ENCODE data around the gene CASTOR1. TPM values are rescaled to one million over a fixed set of nuclear protein-coding genes. Genes with fewer than 3 reads are reported as not detected.

CASTOR1 gene
- total and polyA plus RNA-seq, 2 donors (not counting 3 experiments of a cell fraction or from before 2014, with no cell fraction given): 8.1 to 26.8 TPM

GRCh38 chr22:30254314-30254713 is 35.0 kb downstream of the CASTOR1 start:
- H3K9ac ChIP-seq (replicated peaks; ENCODE audit: extremely low read depth, insufficient read depth, low read length): no peak overlapping the region
- H3K4me2 ChIP-seq (ENCODE audit: insufficient read depth, low read length): no peak overlapping the region

More at GRCh38 chr22:30254314-30254713, 35.0 kb downstream of the CASTOR1 start:
- peaks cover 5% of the 10 kb centered on the region for H3K4me1 ChIP-seq (ENCODE audit: control insufficient read depth, extremely low read depth, insufficient read depth, low read length)
- no peaks in the 10 kb centered on the region for H3K36me3 ChIP-seq (ENCODE audit: control insufficient read depth in 2 of 2, extremely low read depth in 1 of 2, insufficient read depth in 2 of 2, low read length in 2 of 2)
- FAIRE-seq (no peak), DNase-seq (ENCODE audit: low read depth, low spot score) (no peak)
- dilution Hi-C loops (cut with MboI; ENCODE audit: extremely low pct_ligation_motif_present, low sequenced_read_pairs) (no loop called here), intact Hi-C loops (cut with micrococcal nuclease) (no loop called here)
- no peaks in the 10 kb centered on the region for H4K20me1 ChIP-seq (replicated peaks; ENCODE audit: control insufficient read depth, extremely low read depth, insufficient read depth, low read length)
- no peak overlapping the region for H3K27ac ChIP-seq (ENCODE audit: insufficient read depth, low read depth, low read length)
- TF ChIP-seq POLR2A (IDR thresholded peaks at IDR 0.05; ENCODE audit: low read depth, low read length) (no peak), EZH2 (IDR thresholded peaks at IDR 0.05; ENCODE audit: borderline replicate concordance, low read depth, low read length, severe bottlenecking) (no peak), MYC (IDR thresholded peaks at IDR 0.05; ENCODE audit: low read depth, low read length) (no peak), CTCF (IDR thresholded peaks at IDR 0.05; ENCODE audit: extremely low read depth in 1 of 2, insufficient read depth in 1 of 2, low read depth in 1 of 2, low read length in 2 of 2) (no peak), JUN (IDR thresholded peaks at IDR 0.05; ENCODE audit: borderline replicate concordance, insufficient read depth, insufficient read length, low read depth) (no peak), FOS (IDR thresholded peaks at IDR 0.05; ENCODE audit: borderline replicate concordance, insufficient read depth, low read length) (no peak), MAX (IDR thresholded peaks at IDR 0.05; ENCODE audit: insufficient read depth, insufficient read length) (no peak), POLR2AphosphoS5 (IDR thresholded peaks at IDR 0.05; ENCODE audit: insufficient read depth, low read depth, low read length) (no peak)
- H3K9me1 ChIP-seq (replicated peaks; ENCODE audit: control insufficient read depth, extremely low read depth, insufficient read depth, low read length): no peaks in the 10 kb centered on the region
- H3K79me2 ChIP-seq (ENCODE audit: control insufficient read depth, insufficient read depth, low read length): no peaks in the 10 kb centered on the region
- BruUV-seq (replicated peaks): no TSS peak
- no peaks in the 10 kb centered on the region for H3K27me3 ChIP-seq (ENCODE audit: control insufficient read depth in 2 of 2, insufficient read depth in 2 of 2, low read length in 2 of 2)
- H3K9me3 ChIP-seq (replicated peaks; ENCODE audit: control insufficient read depth, insufficient read depth, low read length): no peaks in the 10 kb centered on the region
- H3K4me3 ChIP-seq (replicated peaks in 1 of 3; ENCODE audit: insufficient read depth in 1 of 3, low read depth in 1 of 3, low read length in 3 of 3): no peak overlapping the region
- ChIA-PET POLR2A (interaction anchor here (1.3 kb wide), 1 partner anchor 146 kb away, joined by 3 read pairs; no protein-coding TSS in a partner anchor), CTCF (interaction anchor here (1.5 to 3.6 kb wide), 6 partner anchors 133 to 163 kb away, joined by 4 to 214 read pairs (median 22); partner anchors contain the start of gene RNF215)
- H2AFZ ChIP-seq (ENCODE audit: low read depth, low read length): no peak overlapping the region

All from endothelial cell of umbilical vein (primary cell).